Vagina (tissue), 2 donors: ENCODE results near the gene GSK3A. TPM values are rescaled to one million over a fixed set of nuclear protein-coding genes. Genes with fewer than 3 reads are reported as not detected.

Source experiments
- DNase-seq, 2 donors: peaks; one replicate each; pipeline ENCODE4 v3.0.0-alpha.2; 2017; ENCODE audit errors: extremely low spot score in 2 of 2
- H3K27ac ChIP-seq: fragments of 200-600 bp; sonication (generic); one replicate; pipeline ENCODE4 v1.5.1; 2019
- H3K27me3 ChIP-seq: fragments of 200-600 bp; sonication (generic); one replicate; pipeline ENCODE4 v1.5.1; 2019
- H3K36me3 ChIP-seq, 2 donors: fragments of 200-600 bp; sonication (generic); one replicate each; pipeline ENCODE4 v1.5.1; 2017 to 2019
- H3K4me1 ChIP-seq: fragments of 200-600 bp; sonication (generic); one replicate; pipeline ENCODE4 v1.5.1; 2019
- H3K4me3 ChIP-seq, 2 donors: fragments of 200-600 bp; sonication (generic); 1 replicate in 1 of 2; 2 replicates in 1 of 2; pipeline ENCODE4 v1.5.1; 2016 to 2019
- H3K9me3 ChIP-seq: fragments of 200-600 bp; sonication (generic); one replicate; pipeline ENCODE4 v1.5.1; 2019
- POLR2A ChIP-seq, 2 donors: fragments of 450-650 bp; IDR thresholded peaks; one replicate each; pipeline ENCODE4 v1.6.1; 2017; ENCODE audit warnings: antibody characterized with exemption in 2 of 2, mild to moderate bottlenecking in 2 of 2, moderate library complexity in 2 of 2
- POLR2AphosphoS5 ChIP-seq, 2 donors: sonication (generic); formaldehyde crosslinking; IDR thresholded peaks; one replicate each; pipeline ENCODE4 v1.9.0; 2017; ENCODE audit warnings: antibody characterized with exemption in 2 of 2, mild to moderate bottlenecking in 2 of 2, low read depth in 1 of 2; ENCODE audit not compliant: insufficient read depth in 1 of 2
- intact Hi-C: fragments of 100-400 bp; cut with DNase I; formaldehyde crosslinking; loops from one replicate; pipeline ENCODE4 v1.15.1; 2023
- total RNA-seq: library from RNA; depleted of rRNA; stranded (reverse); fragments of >200 nt; gene quantifications from one replicate; pipeline ENCODE4 v1.2.3, GENCODE V29; 2016
- TF ChIP-seq, protein P1 (sequence below), 3 experiments: fragments of 450-650 bp in 2 of 3; fragments of 200-600 bp in 1 of 3; sonication (generic) in 1 of 3; IDR thresholded peaks; one replicate each; pipeline ENCODE4 v1.5.1; 2017 to 2019; ENCODE audit warnings: antibody characterized with exemption in 3 of 3, mild to moderate bottlenecking in 2 of 3, moderate library complexity in 2 of 3

Gene GSK3A
- total RNA-seq, 1 donor from 2014 or later: 21.1 TPM

DNA sequence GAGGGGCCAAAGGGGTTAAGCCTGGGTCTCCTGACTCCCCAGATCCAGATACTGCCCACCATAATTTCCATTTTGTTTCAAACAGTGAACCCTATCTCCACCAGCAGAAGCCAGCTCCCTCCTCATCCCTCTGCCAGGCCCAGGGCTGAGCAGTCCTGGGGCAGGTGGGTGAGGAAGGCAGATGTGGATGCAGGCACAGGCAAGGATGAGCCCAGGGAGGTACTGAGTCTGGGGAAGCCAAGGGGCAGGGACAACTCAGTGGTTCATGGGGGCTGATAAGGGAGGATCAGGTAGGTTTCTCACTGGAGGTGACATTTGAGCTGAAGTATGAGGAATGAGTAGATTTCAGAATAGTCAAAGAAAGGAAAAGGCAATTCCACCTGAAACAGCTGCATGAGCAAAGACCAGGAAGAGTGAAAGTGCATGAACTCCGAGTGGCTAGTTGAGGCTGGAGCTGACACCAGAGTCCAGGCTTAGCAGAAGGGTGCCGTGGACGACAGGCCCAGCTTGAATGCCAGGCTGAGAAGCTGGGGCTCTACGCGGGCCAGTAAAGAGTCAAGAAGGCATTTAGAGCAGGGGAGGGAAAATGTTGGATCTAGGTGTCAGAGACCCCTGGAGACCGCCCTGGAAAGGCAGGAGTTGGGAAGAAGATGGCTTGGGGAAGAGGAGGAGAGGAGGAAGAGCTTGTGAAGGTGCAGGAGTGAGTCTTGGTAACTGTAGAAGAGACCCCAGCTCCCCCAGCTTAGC is 36.9 kb upstream of the GSK3A start:
- Histone ChIP-seq H3K27ac (peak overlapping the region; percentile 100), H3K36me3 (peaks cover 0 to 11% of the 10 kb centered on the region in 2 donors), H3K9me3 (no peaks in the 10 kb centered on the region), H3K27me3 (no peaks in the 10 kb centered on the region), H3K4me3 (peak overlapping the region; percentile 68 to 75), H3K4me1 (peaks cover 83% of the 10 kb centered on the region)
- no peak for DNase-seq
- intact Hi-C loops: no loop called here
- TF ChIP-seq, protein P1, sequence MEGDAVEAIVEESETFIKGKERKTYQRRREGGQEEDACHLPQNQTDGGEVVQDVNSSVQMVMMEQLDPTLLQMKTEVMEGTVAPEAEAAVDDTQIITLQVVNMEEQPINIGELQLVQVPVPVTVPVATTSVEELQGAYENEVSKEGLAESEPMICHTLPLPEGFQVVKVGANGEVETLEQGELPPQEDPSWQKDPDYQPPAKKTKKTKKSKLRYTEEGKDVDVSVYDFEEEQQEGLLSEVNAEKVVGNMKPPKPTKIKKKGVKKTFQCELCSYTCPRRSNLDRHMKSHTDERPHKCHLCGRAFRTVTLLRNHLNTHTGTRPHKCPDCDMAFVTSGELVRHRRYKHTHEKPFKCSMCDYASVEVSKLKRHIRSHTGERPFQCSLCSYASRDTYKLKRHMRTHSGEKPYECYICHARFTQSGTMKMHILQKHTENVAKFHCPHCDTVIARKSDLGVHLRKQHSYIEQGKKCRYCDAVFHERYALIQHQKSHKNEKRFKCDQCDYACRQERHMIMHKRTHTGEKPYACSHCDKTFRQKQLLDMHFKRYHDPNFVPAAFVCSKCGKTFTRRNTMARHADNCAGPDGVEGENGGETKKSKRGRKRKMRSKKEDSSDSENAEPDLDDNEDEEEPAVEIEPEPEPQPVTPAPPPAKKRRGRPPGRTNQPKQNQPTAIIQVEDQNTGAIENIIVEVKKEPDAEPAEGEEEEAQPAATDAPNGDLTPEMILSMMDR (IDR thresholded peaks at IDR 0.05): no peak
- TF ChIP-seq POLR2AphosphoS5 (IDR thresholded peaks at IDR 0.05; ENCODE audit: insufficient read depth in 1 of 2, low read depth in 1 of 2) (no peak), POLR2A (IDR thresholded peaks at IDR 0.05) (no peak)

DNA sequence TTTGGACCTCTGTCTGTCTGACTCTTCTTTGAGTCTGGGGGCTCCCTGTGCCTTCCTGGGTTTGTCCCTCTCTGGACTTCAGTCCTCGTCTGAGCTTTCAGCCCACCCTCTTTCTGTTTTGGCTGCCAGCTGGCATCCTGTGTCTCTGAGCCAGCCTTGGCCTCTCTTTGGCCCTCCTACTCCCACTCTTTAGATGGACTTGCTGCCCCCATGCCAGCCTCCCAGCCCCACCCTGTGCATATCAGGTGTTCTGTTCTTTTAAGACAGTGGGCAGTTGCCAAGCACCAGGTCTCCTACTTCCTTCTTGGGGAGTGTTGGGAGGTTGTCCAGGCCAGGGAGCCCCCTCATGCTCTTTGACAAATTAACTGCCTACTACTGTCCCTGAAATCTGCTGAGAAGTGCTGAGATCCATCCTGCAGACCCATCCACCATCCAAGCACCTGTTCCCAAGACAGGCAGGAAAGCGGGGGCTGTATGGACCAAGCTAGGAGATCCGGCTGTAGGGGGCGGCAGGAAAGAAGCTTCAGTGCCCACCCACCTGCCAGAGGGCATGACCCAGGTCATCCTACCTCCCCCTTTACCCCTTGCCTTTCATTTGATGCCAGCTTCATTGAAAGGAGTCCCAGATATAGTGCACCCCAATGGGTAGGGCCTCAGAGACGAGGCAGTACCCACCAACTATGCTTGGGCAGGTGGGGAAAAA is 36.2 kb upstream of the GSK3A start:
- intact Hi-C loops: no loop called here
- peak overlapping the region; percentile 100 for H3K27ac ChIP-seq
- H3K9me3 ChIP-seq: no peaks in the 10 kb centered on the region
- H3K36me3 ChIP-seq: peaks cover 0 to 18% of the 10 kb centered on the region in 2 donors
- peaks cover 90% of the 10 kb centered on the region for H3K4me1 ChIP-seq
- DNase-seq: no peak
- H3K27me3 ChIP-seq: no peaks in the 10 kb centered on the region
- TF ChIP-seq POLR2A (IDR thresholded peaks at IDR 0.05): no peak
- TF ChIP-seq POLR2AphosphoS5 (IDR thresholded peaks at IDR 0.05; ENCODE audit: insufficient read depth in 1 of 2, low read depth in 1 of 2): no peak
- H3K4me3 ChIP-seq: no peak overlapping the region

DNA sequence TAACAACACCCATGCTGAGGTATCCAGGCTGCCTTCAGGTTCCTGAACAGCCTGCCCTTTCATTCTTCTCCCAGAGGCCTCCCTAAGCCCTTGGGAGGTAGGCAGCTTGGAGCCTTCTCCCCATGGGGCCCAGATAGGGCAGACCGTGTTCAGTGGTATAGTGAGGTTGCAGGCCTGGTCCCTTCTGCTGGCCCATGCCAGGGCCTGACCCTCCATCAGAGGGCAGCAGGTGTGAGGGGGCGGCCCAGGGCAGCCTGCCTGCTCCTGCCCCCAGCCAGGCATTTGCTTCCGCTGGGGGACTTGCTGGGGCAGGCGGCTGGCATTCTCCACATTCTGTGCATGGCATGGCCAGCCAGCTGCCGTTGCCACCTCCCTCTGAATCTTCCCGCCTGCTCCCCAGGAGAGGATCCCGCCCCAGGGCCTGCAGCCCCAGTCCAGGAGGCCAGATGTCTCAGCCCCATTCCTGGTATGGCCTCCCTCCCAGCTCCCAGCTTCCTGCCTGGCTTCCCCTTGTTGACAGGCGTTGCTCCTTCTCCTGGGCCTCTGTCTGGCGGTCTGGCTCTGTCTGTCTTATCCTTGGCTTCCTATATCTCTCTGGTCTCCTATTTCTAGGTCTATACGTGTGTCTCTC is 35.5 kb upstream of the GSK3A start:
- Histone ChIP-seq H3K36me3 (peaks cover 0 to 25% of the 10 kb centered on the region in 2 donors), H3K27ac (peak overlapping the region; percentile 100), H3K9me3 (no peaks in the 10 kb centered on the region), H3K4me3 (no peak overlapping the region), H3K27me3 (no peaks in the 10 kb centered on the region), H3K4me1 (peaks cover 85% of the 10 kb centered on the region)
- no peak for DNase-seq
- no peak for TF ChIP-seq POLR2A (IDR thresholded peaks at IDR 0.05)
- intact Hi-C loops: no loop called here

DNA sequence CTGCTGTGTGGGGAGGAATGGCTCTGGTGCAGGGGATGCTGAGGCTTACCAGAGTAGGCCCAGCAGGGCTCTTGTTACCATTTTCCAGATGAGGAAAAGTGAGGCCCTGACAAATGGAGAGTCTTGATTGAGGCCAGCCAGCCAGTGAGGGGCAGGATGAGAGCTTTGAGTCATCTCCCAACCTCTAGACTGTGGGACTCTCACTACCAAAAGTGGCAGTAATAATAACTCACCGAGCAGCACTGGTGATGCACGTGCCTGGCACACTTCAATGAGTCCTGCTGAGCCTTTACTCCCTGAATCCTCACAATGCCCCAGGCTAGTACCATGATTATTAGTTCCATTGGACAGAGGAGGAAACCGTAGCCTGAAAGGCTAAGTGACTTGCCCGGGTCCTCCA is 34.4 kb upstream of the GSK3A start:
- Histone ChIP-seq H3K27me3 (no peaks in the 10 kb centered on the region), H3K36me3 (peaks cover 0 to 28% of the 10 kb centered on the region in 2 donors), H3K4me1 (peaks cover 79% of the 10 kb centered on the region), H3K4me3 (no peak overlapping the region), H3K9me3 (no peaks in the 10 kb centered on the region), H3K27ac (peak overlapping the region; percentile 100)
- DNase-seq: no peak
- intact Hi-C loops: no loop called here
- no peak for TF ChIP-seq POLR2AphosphoS5 (IDR thresholded peaks at IDR 0.05; ENCODE audit: insufficient read depth in 1 of 2, low read depth in 1 of 2)
- no peak for TF ChIP-seq POLR2A (IDR thresholded peaks at IDR 0.05)
- TF ChIP-seq, protein P1 (IDR thresholded peaks at IDR 0.05): no peak

DNA sequence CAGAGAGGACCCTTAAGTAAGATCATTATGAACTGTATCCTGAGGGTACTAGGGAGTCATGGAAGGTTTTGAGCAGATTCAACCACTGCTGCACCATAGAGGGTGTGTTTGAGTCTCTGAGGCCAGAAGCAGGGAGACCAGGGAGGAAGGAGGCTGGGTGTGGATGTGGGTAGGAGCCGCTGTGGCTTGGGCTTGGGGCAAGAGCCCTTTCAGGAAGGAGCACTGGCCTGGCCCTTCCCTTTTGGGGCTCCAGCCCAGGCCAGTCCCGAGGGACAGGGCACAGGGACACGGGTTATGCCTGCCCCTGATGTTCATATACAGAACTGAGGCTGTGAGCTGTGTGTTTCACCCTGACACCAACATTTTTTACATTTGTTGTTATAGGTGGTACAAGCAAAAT is 33.9 kb upstream of the GSK3A start:
- H3K36me3 ChIP-seq: peaks cover 0 to 28% of the 10 kb centered on the region in 2 donors
- peaks cover 79% of the 10 kb centered on the region for H3K4me1 ChIP-seq
- no peaks in the 10 kb centered on the region for H3K9me3 ChIP-seq
- H3K4me3 ChIP-seq: no peak overlapping the region
- H3K27ac ChIP-seq: peak overlapping the region; percentile 100
- H3K27me3 ChIP-seq: no peaks in the 10 kb centered on the region
- DNase-seq: no peak
- TF ChIP-seq POLR2A (IDR thresholded peaks at IDR 0.05): no peak
- TF ChIP-seq POLR2AphosphoS5 (IDR thresholded peaks at IDR 0.05; ENCODE audit: insufficient read depth in 1 of 2, low read depth in 1 of 2): no peak
- TF ChIP-seq, protein P1 (IDR thresholded peaks at IDR 0.05): no peak
- intact Hi-C loops: no loop called here
